Body of pancreas (tissue), 4 donors: Measurements from ENCODE around the gene PPP1R9B. TPM values are rescaled to one million over a fixed set of nuclear protein-coding genes. Genes with fewer than 3 reads are reported as not detected.

Source experiments
- ATAC-seq: fragments of 150-250 bp; one replicate; pipeline ENCODE4 v1.9.1; 2016
- DNase-seq, 4 donors: peaks; one replicate each; pipeline ENCODE4 v3.0.0-alpha.2; 2019
- H3K27ac ChIP-seq, 4 donors: fragments of 200-600 bp; sonication (generic); 1 replicate in 3 of 4; 2 replicates in 1 of 4; pipeline versions ENCODE4 v1.5.1 to v1.6.1; 2016 to 2019; ENCODE audit warnings: mild to moderate bottlenecking in 1 of 4, mixed read lengths in 1 of 4, moderate library complexity in 1 of 4
- H3K27me3 ChIP-seq, 2 donors: fragments of 200-600 bp; sonication (generic); one replicate each; pipeline ENCODE4 v1.6.0; 2016; ENCODE audit warnings: mild to moderate bottlenecking in 1 of 2
- H3K36me3 ChIP-seq, 2 donors: fragments of 200-600 bp; sonication (generic); replicated peaks in 1 of 2; 2 replicates each; pipeline ENCODE4 v1.5.1; 2016; ENCODE audit warnings: low read depth in 2 of 2; ENCODE audit not compliant: insufficient read depth in 1 of 2
- H3K4me1 ChIP-seq: fragments of 200-600 bp; sonication (generic); one replicate; pipeline ENCODE4 v1.6.0; 2016
- H3K4me3 ChIP-seq, 2 donors: fragments of 200-600 bp; sonication (generic); 1 replicate in 1 of 2; 2 replicates in 1 of 2; pipeline ENCODE4 v1.5.1; 2016 to 2019
- H3K9me3 ChIP-seq, 3 donors: fragments of 200-600 bp; sonication (generic); 1 replicate in 2 of 3; 2 replicates in 1 of 3; pipeline ENCODE4 v1.5.1; 2016
- CTCF ChIP-seq, 7 experiments: fragments of 450-650 bp in 4 of 7; fragments of 200-600 bp in 3 of 7; sonication (generic) in 3 of 7; IDR thresholded peaks; one replicate each; pipeline ENCODE4 v1.5.1; 2016 to 2019; ENCODE audit warnings: antibody characterized with exemption in 7 of 7
- POLR2A ChIP-seq, 3 donors: fragments of 450-650 bp; IDR thresholded peaks; one replicate each; pipeline ENCODE4 v1.6.1; 2016; ENCODE audit warnings: antibody characterized with exemption in 3 of 3, mild to moderate bottlenecking in 2 of 3
- WGBS, 2 donors: methylation state at CpG; one replicate each; pipeline ENCODE4 v1.1.5; 2017; 5-methylcytosine and 5-hydroxymethylcytosine counted together
- intact Hi-C: fragments of 100-400 bp; cut with DNase I; formaldehyde crosslinking; loops from one replicate; pipeline ENCODE4 v1.15.1; 2023
- total RNA-seq, 2 donors: library from RNA; depleted of rRNA; stranded (reverse); fragments of >200 nt; gene quantifications; one replicate each; pipeline ENCODE4 v1.1.0, GENCODE V29; 2016

Gene PPP1R9B
- total RNA-seq, 2 donors from 2014 or later: 20.0 to 31.0 TPM

DNA sequence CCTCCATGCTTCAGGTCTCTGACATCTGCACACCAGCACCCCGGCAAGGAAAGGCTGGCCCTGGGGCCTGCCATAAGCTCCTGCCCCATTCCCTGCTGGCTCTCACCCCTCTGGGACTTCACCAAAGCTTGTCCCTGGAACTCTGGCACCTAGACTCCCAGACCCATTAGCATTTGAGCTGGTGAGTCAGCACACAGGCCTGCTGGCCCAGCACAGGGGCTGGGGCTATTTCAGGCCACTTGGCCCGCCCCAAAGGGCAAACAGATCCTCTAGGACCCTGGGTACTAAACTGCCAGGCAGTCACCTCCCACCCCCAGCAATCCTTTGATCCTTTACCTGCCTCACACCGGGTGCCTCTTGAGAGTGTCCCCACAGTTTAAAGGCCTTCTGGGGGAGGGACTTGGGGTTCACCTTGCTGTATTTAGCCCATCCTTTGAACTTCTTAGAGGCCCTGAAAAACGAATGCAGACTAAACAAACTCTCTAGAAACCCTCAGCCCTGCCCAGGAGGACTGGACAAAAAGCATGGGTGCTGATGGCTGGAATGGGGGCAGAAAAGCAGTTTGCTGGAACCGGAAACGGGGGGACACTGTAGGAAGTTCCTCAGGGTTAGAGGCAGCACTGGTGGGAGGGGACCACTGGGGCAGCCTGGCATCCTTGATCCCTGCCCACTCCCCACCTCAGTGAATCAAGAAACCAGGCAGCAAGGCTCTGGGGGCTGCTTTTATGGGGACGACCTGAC, 17.3 kb downstream of the PPP1R9B start:
- ATAC-seq (peak; percentile 9), DNase-seq (peak in 1 of 4 donors; percentile 71)
- H3K4me1 ChIP-seq: peaks cover 33% of the 10 kb centered on the region
- 65 to 70% methylated on average over 5 to 7 of the region's 7 CpGs for WGBS, 2 donors
- peaks cover 0 to 6% of the 10 kb centered on the region in 2 donors for H3K36me3 ChIP-seq
- intact Hi-C loops: no loop called here
- TF ChIP-seq POLR2A (IDR thresholded peaks at IDR 0.05) (no peak), CTCF (IDR thresholded peaks at IDR 0.05) (no peak)
- H3K27me3 ChIP-seq: peaks cover 0 to 3% of the 10 kb centered on the region in 2 donors
- no peaks in the 10 kb centered on the region for H3K9me3 ChIP-seq
- H3K27ac ChIP-seq: no peak overlapping the region
- no peak overlapping the region for H3K4me3 ChIP-seq

DNA sequence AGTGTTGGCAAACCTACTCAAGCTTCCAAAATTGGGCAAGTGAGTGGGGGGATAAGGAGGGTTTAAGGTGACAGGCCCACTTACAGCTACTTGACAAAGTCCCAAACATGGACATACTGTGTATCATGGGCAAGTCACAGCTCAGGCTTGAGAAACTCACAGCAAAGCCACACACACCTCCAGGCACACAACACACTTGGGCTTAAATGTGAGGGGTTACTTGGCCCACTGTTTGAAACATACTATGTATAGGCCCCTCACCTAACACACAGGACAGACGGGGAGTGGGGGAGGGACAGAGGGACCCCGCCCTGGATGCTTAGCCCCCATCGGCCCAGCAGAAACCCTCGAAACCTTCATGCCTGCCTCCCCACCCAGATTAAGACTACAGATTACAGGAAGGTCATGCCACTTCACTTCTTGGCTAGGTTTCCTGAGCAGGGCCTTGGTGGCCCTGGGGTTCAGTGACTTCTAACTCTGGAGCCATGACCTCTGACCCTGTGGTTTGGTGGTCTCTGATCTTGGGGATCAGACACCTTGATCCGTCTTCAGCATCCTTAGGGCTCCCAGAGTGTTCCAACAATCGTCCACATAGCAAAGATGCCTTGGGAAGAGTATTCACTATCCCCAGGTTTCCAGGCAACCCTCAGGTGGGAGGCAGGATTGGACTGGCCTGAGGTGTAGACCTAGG, 18.2 kb downstream of the PPP1R9B start:
- intact Hi-C loops: no loop called here
- TF ChIP-seq CTCF (IDR thresholded peaks at IDR 0.05) (no peak), POLR2A (IDR thresholded peaks at IDR 0.05) (no peak)
- DNase-seq: no peak
- Histone ChIP-seq H3K27ac (no peak overlapping the region), H3K27me3 (peaks cover 0 to 3% of the 10 kb centered on the region in 2 donors), H3K9me3 (no peaks in the 10 kb centered on the region), H3K36me3 (peaks cover 0 to 6% of the 10 kb centered on the region in 2 donors), H3K4me3 (no peak overlapping the region), H3K4me1 (peaks cover 33% of the 10 kb centered on the region)
- no peak for ATAC-seq
- WGBS, 2 donors: 67 to 70% methylated on average over 5 to 6 of the region's 6 CpGs

- DNase-seq (no peak), ATAC-seq (no peak)
- 66 to 73% methylated on average over 13 to 18 of the region's 19 CpGs for WGBS, 2 donors
- no peak overlapping the region for H3K4me3 ChIP-seq
- H3K4me1 ChIP-seq: peaks cover 33% of the 10 kb centered on the region
- intact Hi-C loops: no loop called here
- H3K9me3 ChIP-seq: no peaks in the 10 kb centered on the region
- H3K27ac ChIP-seq: no peak overlapping the region
- H3K27me3 ChIP-seq: peaks cover 0 to 3% of the 10 kb centered on the region in 2 donors
- H3K36me3 ChIP-seq: peaks cover 0 to 5% of the 10 kb centered on the region in 2 donors
- TF ChIP-seq POLR2A (IDR thresholded peaks at IDR 0.05): no peak
- TF ChIP-seq CTCF (IDR thresholded peaks at IDR 0.05): no peak
Measured at GRCh38 chr17:50130559-50131305, 19.7 kb downstream of the PPP1R9B start.

DNA sequence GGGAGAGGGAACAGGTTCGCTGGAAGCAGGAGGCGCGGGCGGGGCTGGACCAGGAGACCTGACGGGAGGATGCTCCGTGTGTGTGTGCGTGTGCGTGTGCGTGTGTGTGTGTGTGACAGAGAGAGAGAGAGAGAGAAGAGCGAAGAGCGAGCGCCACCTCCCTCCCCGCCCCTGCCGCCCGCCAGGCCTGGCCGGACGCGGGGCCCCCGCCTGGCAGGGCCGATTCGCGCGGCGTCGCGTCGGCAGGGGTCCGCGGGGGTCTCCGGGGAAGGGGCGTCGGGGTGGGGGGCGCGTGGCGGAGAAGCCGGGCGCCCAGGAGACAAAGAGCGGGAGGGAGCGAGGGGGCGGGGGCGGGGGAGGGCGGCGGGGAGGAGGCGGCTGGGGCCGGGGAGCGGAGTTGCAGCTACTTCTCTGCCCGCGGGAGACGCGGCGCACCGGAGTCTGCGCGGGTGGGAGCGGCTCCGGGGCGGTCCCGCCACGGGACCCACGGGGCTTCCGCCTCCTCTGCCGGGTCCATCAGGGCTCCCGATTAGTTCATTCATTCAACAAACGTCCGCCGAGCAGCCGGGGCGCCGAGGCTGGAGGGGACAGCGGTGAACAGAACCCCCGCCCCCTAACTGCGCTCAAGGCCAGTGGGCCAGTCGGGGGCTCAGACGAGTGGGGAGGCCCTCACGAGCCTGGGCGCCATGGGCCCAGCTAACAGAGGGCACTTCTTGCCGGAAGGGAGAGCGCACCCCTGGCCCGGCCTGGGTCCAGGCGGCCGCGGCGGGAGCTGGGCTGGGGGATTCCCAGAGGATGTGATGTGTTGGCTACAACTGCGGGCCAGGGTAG, 20.5 kb downstream of the PPP1R9B start, which contains the start of gene SAMD14:
Gene SAMD14 (minus strand): TSS at position 433 of the 831 bp plus-strand sequence. CDS start 5,201 bp downstream, outside the sequence.
- peaks cover 0 to 3% of the 10 kb centered on the region in 2 donors for H3K27me3 ChIP-seq
- peaks cover 33% of the 10 kb centered on the region for H3K4me1 ChIP-seq
- no peaks in the 10 kb centered on the region for H3K9me3 ChIP-seq
- TF ChIP-seq POLR2A (IDR thresholded peaks at IDR 0.05): no peak
- TF ChIP-seq CTCF (IDR thresholded peaks at IDR 0.05): no peak
- ATAC-seq (peak; percentile 14), DNase-seq (peak in 1 of 4 donors; percentile 26)
- intact Hi-C loops: no loop called here
- H3K36me3 ChIP-seq: no peaks in the 10 kb centered on the region
- 5 to 25% methylated on average over 10 to 71 of the region's 84 CpGs for WGBS, 2 donors
- no peak within 1 kb of the TSS for H3K4me3 ChIP-seq
- no peak within 1 kb of the TSS for H3K27ac ChIP-seq
